ENCODE measurements around the gene PPP2R2B.

PPP2R2B gene

GRCh38 chr5:146789712-146790653 is 88.6 kb downstream of the PPP2R2B start:
- in situ Hi-C loops (cut with HindIII; ENCODE audit: low sequenced_read_pairs), result no loop called here

DNA sequence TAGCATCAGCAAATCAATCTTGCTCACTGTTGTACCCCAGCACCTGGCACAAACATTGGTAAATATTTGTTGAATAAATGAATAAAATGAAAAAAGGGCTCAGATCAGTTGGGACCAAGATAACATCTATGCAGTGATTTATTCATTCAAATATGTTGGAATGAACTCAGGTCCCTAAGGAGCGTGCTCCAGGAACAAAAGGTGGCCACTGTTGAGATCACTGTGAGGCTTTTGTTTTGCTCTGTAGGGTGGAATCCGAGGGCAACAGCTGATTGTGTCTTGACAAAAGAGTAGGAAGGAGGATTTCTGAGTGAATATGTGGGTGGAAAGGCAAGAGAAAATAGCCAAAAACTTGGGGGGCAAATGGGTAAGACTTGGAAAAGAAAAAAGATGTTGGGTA is 89.7 kb downstream of the PPP2R2B start:
- in situ Hi-C loops (cut with HindIII; ENCODE audit: low sequenced_read_pairs), result no loop called here

- in situ Hi-C loops (cut with HindIII; ENCODE audit: low sequenced_read_pairs), result no loop called here
These were observed 93.5 kb downstream of the PPP2R2B start for GRCh38 chr5:146785065-146785464.

DNA sequence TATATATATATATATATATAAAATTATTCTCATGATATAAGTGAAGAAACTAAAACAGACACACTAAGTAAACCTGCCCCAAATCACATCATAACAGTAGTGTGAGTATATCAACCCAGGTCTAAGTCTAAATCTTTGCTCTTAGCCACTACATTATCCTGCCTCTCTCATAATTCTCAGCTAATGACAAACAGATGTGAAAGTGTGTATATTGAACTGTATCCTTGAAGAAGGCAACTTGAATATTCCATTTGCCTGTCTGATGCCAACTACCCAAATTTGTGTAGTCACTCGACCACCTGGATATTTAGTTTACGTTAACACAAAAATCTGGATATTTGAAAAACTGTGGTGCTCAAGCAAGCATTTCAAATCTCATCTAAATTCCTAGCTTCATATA is 97.4 kb downstream of the PPP2R2B start:
- in situ Hi-C loops (cut with HindIII; ENCODE audit: low sequenced_read_pairs), result no loop called here

DNA sequence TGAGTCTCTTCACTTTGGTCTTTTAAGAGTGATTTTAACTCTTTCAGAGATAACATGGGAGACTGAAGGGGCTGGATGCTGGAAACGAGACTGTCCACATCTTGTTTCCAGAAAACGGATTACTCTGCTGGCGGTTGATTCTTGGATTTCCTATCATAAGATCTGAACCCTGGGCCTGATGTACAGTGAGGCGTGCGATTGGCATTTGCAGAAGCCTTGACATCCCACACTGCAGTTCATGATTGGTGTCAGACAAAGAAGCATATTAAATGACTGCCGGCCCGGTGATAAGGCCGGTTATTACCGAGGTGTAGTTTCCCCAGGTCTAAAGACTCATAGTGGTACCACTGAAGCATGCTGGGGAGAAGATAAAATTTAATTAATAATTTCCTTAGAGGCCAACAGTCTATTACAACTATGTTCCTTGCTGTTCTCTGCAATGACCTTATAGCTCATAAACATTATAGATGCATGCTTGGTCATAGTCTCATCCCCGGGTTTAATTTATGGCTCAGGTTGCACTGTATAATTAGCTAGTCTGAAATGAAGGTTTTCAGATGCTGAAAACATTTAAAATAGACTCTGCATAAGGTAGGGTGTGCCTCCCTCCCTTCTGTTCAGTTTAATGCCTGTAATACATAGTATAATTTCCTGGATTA is 99.2 kb downstream of the PPP2R2B start:
- in situ Hi-C loops (cut with HindIII; ENCODE audit: low sequenced_read_pairs), result no loop called here

- in situ Hi-C loops (cut with HindIII; ENCODE audit: low sequenced_read_pairs), result no loop called here
These were observed 99.8 kb downstream of the PPP2R2B start for GRCh38 chr5:146778795-146779194.

DNA sequence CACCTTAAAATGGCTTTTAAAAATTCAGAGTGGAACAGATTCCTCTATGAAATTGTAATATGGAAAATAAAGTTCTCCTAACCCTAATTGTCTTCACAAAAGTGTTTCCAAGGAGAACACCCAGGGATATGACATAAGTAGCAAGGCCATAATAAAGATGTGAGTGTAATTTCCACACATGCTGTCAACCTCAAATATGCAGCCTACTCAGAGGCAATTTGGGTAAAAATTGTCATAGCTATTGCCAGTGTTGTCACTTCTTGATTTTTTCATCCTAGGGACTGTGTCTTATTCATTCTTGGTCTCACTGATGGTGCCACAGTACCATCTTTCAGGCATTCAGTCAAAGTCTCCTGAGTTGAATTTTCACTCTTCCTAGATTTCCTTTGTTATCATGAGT is 100.3 kb downstream of the PPP2R2B start:
- in situ Hi-C loops (cut with HindIII; ENCODE audit: low sequenced_read_pairs), result no loop called here

- in situ Hi-C loops (cut with HindIII; ENCODE audit: low sequenced_read_pairs), result no loop called here
These were observed 105.6 kb downstream of the PPP2R2B start for GRCh38 chr5:146772881-146773466.

DNA sequence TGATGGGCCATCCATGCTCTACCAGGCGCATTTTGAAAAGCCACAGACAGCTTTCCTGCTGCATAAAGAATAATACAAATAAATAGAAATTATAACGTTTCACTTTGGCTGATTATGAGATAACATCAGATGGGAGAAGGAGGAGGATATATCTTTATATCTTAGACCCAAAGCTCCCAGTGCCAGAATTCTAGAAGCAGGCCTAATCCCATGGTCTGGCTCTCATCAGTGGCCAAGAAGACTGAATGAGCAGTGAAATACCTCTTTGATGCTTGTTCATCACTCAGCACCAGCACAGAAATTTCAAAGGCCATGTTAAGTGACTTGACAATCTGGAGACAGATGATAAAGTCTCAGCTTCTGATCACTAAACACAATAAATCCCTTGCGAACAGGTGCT is 107.6 kb downstream of the PPP2R2B start:
- in situ Hi-C loops (cut with HindIII; ENCODE audit: low sequenced_read_pairs), result no loop called here

GRCh38 chr5:146770546-146770945 is 108.0 kb downstream of the PPP2R2B start:
- in situ Hi-C loops (cut with HindIII; ENCODE audit: low sequenced_read_pairs), result no loop called here

GRCh38 chr5:146767534-146767933 is 111.0 kb downstream of the PPP2R2B start:
- in situ Hi-C loops (cut with HindIII; ENCODE audit: low sequenced_read_pairs), result no loop called here

DNA sequence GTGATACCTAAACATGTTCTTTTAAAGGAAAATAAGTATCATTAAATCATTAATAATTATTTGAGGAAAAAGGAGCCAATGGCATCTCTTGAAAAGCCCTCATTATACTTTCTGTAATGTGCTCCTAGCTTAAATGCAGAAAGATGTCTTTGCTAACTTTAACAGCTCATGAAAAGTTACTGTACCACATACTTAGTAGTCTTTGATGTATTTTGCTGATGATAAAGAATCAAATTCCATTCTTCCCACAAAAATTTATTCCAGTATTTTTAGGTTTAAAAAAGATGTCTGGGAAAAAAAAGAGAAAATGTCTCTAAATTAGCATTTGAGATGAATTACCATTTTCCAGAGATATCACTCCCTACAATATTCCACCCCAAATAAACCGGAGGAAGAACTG is 112.5 kb downstream of the PPP2R2B start:
- in situ Hi-C loops (cut with HindIII; ENCODE audit: low sequenced_read_pairs), result no loop called here

DNA sequence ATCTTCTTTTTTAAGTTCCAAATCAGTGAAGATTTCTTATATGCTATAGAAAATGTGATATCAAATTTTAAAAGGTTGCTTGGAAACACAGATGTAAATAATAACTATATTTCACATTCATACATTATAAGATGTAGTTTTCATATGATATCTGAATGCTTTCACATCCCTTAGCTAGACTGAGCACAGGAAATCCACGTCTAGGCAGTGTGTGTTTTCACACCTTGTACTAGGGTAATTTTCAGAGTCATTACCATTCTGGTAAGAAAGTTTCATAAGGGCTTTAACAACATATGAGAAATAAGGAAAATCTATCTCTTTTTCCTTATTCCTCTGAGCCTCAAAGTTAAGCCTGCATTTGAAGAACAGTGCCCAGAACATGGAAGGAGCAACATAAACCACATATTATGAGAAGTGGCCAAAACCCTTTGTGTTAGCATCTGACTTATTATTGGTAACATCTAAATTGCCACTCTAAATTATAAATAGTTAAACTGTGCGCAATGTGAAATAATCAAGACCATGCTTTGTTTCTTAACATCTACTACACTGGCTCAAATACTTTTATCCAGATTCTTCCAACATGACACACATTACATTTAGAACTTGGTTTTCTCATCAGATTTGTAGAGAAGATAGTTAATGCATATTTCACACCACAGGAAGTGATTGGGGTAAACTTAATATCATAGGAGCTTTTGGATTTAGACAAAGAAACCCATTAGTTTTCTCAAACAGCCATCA is 113.3 kb downstream of the PPP2R2B start:
- in situ Hi-C loops (cut with HindIII; ENCODE audit: low sequenced_read_pairs), result no loop called here

DNA sequence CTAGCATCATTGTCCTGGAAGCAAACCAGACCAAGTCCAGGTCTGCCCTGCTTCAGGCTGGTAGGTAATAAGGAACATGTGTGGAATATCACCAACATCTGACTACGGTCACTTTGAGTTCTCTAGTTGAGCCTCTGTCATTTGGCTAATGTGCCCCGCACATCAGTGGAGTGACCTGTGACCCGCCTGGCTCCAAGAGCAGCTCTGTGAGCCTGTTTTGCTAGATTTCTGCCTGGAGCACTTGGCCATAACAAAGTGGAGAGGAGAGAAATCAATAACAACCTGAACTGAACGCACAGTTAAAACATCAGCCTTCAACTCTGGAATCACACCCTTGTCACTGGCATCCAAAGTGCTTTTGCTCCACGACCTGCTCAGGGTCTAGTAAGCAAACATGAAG is 115.7 kb downstream of the PPP2R2B start:
- in situ Hi-C loops (cut with HindIII; ENCODE audit: low sequenced_read_pairs), result no loop called here

DNA sequence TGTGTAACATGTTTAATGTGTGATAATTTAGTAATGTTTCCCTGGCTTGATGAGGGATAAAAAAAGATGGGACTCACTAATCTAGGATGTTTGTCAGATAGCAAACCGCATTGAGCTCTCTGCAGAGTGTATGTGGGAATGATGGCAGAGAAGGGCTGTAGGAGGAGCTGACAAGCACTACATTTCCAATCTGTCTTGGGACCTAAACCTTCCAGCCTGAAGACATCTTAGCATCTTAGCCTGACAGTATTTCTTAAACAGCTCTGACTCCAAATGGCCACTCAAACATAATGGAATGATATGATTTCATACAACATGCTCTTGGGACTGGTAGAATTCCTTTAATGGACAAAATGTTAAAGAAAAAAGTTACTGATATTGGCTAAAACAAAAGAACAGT is 116.7 kb downstream of the PPP2R2B start:
- in situ Hi-C loops (cut with HindIII; ENCODE audit: low sequenced_read_pairs), result no loop called here

GRCh38 chr5:146758938-146759337 is 119.6 kb downstream of the PPP2R2B start:
- in situ Hi-C loops (cut with HindIII; ENCODE audit: low sequenced_read_pairs), result no loop called here

GRCh38 chr5:146758076-146758475 is 120.5 kb downstream of the PPP2R2B start:
- in situ Hi-C loops (cut with HindIII; ENCODE audit: low sequenced_read_pairs), result no loop called here

- in situ Hi-C loops (cut with HindIII; ENCODE audit: low sequenced_read_pairs), result no loop called here
These were observed 122.0 kb downstream of the PPP2R2B start for GRCh38 chr5:146756546-146756945.

DNA sequence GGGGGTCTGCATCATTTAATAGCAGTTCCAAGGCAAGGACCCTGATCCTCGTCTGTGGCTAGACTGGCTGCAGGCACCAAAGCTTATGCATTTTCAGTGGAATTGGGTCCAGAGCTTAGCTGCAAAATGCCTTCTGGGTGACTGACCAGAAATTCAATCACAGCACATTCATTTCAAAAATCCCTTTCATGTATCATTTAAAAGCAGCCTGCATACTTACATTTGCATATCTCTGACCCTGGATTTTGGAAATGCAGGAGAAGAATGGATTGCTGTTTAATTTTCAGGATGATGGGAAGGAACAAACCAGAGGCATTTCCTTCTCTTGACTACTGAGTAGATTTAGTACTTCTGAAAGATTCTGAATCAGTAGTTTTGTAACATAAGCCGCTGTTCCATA is 122.8 kb downstream of the PPP2R2B start:
- in situ Hi-C loops (cut with HindIII; ENCODE audit: low sequenced_read_pairs), result no loop called here

DNA sequence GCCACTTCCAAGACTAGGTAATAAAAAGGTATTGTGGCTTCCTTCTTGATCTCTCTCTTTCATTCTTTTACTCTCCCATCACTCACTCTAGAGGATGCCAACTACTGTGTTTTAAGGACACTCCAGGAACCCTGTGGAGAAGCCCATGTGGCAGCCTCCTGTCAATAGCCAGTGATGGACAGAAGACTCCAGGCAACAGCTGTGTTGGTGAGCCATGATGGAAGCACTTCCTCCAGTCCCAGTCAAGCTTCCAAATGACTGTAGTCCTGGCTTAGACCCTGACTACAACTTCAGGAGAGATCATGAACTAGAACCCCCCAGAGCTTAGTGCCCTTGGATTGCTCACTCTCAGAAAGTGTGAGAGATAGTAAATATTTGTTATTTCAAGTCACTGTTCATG is 123.9 kb downstream of the PPP2R2B start:
- in situ Hi-C loops (cut with HindIII; ENCODE audit: low sequenced_read_pairs), result no loop called here

GRCh38 chr5:146753641-146754040 is 124.9 kb downstream of the PPP2R2B start:
- in situ Hi-C loops (cut with HindIII; ENCODE audit: low sequenced_read_pairs), result no loop called here
